HG03139 (cell line): ENCODE results near the gene GOLGA3.
"Not testable (repeated sequence)": the region's sequence is repeated elsewhere in the genome, so short reads cannot be mapped to it uniquely, and the experiment has no call there.

Source experiments
- ATAC-seq: cut with Tn5 transposase; IDR thresholded peaks from one replicate; pipeline ENCODE4 v1.9.1; 2021; ENCODE audit not compliant: unreplicated experiment

GOLGA3 gene

GRCh38 chr12:132828706-132829534, at the start of gene GOLGA3:
GOLGA3 (minus strand) TSS chr12:132828869; CDS start chr12:132822128, 6,741 bp downstream.
- peak; percentile 86 for ATAC-seq

GRCh38 chr12:132874620-132875019, 46.0 kb upstream of the GOLGA3 start:
- ATAC-seq, result not testable (repeated sequence)

GRCh38 chr12:132874175-132874574, 45.5 kb upstream of the GOLGA3 start:
- ATAC-seq, result no peak

- ATAC-seq, result no peak
These were observed 45.1 kb upstream of the GOLGA3 start for GRCh38 chr12:132873724-132874123.

DNA sequence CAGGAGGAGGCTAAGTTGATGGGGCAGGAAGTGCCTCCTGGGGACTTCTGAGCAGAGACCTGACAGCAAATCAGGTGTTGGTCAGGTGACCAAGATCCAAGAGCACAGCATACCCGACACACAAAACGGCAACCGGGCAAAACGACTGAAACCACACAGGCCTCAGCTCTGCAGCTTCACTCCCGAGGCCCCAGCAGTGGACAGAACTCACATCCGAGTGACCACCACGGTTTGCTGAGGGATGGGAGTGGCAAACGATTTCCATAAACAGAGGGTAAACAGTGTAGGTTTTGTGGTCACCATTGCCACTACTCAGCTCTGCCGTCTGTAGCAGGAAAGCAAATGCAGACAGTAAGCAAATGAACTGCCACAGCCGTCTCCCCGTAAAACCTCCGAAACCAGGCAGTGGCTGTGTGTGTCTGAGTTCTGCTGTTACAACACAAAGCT, 44.3 kb upstream of the GOLGA3 start:
- no peak for ATAC-seq

DNA sequence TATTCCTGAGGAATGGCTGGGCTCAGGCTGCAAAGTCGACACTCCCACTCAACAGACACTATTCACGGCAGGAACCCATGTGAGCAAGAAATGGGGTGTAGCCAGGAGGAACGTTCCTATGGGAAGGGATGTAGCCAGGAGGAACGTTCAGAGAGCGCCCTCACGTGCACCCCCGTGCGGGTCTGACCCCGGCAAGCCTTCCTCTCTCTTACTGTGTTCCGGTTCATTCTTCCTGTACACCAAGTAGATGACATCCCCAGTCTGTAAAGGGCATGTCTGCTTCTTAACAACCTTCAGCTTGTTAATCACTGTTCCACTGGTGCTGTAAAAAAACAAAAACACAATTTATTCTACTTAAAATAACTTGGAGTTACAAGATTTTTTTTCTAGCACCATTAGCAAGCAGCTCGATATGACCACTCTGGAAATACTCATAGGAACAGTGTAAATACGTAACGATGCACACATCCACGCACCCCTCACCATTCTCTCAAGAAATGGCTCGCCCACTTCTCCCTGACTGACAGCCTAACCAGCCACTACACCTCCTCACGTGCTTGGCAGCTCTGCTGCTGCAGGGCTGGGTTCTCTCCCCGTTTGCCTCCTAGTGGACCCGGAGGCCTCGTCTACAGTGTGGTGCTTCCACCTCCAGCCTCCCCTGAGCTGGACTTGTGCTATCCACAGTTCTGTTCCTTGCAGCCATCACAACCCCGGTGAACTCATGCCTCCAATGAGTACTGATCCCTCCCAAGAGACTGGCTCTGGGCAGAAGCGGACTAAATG, 43.6 kb upstream of the GOLGA3 start:
- no peak for ATAC-seq

- ATAC-seq, result no peak
These were observed 40.9 kb upstream of the GOLGA3 start for GRCh38 chr12:132869551-132869950.

- no peak for ATAC-seq
These were observed 37.7 kb upstream of the GOLGA3 start for GRCh38 chr12:132866251-132866828.

DNA sequence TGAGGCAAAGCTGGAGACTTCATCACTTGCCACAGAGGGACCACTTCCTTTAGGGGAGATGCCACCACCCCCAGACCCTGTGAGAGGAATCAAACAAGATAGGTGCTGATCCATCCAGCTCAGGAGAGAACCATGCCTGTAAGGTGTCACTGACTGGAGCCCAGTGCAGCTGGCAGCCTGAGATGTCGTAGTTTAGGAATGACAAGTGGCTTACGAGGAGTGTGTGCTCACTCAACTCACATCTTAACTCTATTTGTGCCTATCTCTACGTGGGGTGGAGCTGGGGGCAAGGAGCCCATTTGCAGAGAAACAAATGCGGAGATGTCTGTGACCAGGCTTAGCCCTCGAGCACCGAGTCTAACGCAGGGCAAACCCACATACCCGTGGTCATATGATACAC, 32.9 kb upstream of the GOLGA3 start:
- no peak for ATAC-seq

GRCh38 chr12:132858718-132859266, 30.1 kb upstream of the GOLGA3 start:
- no peak for ATAC-seq

- ATAC-seq, result not testable (repeated sequence)
These were observed 28.4 kb upstream of the GOLGA3 start for GRCh38 chr12:132857019-132857418.

DNA sequence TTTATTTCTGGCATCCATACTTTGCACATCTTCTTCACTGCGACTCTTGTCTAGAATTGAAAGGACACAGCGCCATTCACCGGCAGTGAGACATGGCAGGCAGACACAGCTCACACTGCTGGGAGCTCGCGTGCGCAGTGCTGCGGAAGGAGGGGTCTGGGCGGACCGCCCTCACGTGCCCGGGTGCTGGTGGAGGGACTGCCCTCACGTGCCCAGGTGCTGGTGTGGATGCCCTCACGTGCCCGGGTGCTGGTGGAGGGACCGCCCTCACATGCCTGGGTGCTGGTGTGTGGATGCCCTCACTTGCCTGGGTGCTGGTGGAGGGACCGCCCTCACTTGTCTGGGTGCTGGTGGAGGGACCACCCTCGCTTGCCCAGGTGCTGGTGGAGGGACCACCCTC, 27.9 kb upstream of the GOLGA3 start:
- ATAC-seq, result no peak

DNA sequence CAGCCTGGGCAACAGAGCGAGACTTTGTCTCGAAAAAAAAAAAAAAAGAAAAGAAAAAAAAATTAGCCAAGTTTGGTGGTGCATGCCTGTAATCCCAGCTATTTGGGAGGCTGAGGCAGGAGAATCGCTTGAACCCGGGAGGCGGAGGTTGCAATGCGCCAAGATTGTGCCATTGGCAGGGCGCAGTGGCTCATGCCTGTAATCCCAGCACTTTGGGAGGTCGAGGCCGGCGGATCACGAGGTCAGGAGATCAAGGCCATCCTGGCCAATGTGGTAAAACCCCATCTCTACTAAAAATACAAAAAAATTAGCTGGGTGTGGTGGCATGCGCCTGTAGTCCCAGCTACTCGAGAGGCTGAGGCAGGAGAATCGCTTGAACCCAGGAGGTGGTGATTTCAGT, 26.5 kb upstream of the GOLGA3 start:
- not testable (repeated sequence) for ATAC-seq

- no peak for ATAC-seq
These were observed 24.8 kb upstream of the GOLGA3 start for GRCh38 chr12:132853285-132854092.

- no peak for ATAC-seq
These were observed 23.8 kb upstream of the GOLGA3 start for GRCh38 chr12:132852496-132852895.

GRCh38 chr12:132851465-132851864, 22.8 kb upstream of the GOLGA3 start:
- no peak for ATAC-seq

DNA sequence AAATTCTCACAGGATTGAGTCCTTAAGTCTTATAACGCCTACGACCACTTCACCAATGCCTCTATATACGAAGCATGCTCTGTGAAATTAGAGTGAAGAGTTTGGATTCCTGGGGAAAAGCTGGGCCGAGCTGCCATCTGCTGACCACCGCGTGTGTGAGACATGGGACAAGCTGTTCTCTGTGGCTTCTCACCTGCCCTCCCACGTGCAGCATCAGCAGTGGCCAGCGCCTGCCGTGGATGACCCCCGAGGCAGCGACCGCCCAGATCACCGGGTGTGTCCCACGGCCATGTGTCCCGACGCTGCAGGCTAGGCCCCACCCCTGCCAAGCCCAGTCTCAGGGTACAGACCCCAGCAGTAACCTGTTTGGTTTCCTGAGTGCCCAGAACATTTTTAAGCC, 21.6 kb upstream of the GOLGA3 start:
- ATAC-seq, result no peak

DNA sequence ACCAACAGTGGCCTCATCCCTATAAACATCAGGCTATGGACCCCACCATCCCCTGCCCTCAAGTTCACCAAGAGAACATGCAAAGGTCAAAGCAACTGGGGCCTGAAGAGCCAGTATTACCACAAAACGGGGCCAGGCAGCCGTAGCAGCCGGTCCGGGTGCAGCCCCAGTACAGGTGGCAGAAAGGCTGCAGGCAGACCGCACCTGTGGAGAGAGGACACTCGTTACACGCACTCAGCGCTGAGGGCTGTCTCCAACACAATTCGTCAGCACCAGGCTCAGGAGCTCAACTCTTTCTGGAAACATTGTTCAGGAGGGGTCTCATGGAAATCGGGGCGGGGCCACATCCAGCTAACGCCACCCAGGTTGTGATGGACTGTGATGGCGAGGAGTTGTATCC, 19.9 kb upstream of the GOLGA3 start:
- no peak for ATAC-seq

DNA sequence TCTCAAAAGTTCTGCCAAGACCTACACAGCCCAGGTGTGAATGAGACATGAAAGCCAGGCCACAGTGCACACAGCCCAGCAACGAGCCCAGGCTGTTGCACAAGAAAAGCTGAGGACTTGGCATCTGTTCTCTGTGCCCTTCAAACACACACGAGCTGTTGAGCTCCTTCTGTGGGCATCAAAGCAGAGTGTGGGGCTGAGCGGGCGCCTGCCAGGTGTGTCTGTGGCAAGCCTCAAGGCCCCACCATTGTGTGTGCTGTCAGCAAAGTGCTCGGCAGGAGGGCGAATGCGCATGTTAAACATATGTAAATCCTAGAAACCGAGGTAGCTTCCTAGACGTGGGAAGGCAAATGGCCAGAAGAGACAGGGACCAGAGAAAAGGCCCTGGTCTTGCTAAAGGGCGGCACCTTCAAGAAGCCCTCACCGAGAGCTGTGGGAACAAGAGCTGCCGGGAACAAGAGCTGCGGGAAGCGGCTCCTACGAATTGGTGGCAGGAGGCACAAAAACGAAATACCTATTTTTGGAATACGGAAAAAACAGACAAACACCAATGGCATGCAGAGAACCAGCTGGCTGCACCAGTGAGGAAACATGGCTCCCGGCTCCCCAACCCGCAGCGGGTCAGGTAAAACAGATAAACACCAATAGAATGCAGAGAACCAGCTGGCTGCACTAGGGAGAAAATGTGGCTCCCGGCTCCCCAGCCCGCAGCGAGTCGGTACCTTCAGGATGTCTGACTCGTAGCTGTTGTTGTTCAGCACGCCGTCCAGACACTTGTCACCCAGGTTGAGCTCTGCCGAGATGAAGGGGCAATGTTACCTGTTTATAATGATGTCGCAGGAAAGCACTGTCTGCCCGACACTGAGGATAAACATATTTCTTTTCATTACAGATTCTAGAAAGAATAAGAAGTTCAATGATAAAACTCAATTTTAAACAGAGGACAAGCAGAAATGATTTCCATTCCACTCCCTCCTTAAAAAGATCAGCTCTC, 19.0 kb upstream of the GOLGA3 start:
- ATAC-seq, result no peak
